ENCODE data around the gene VPS4A. TPM values are rescaled to one million over a fixed set of nuclear protein-coding genes. Genes with fewer than 3 reads are reported as not detected.

VPS4A gene
- total RNA-seq, 2 donors from 2014 or later: 28.6 to 37.8 TPM

DNA sequence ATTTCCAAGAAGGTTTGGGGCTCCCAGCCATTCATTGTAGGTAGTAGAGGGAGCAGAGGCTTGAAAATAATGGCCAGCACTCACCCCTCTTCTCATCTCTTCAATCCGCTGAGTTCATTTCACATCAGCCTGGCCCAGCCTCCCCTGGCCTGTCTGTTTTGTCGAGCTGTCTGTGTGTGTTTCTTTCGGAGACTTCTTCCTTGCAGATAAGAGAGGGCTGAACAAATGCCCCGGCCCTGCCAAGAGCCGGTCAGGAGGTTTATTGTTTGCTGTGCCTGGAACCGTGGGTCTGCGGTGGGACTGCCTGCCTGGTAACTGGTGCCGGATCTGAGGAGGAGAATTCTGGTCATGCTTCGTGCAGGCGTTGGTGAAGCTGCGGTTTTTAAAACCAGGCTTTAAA, 3.4 kb downstream of the VPS4A start:
- H3K27me3 Mint-ChIP-seq (ENCODE audit: insufficient read depth): no peaks in the 10 kb centered on the region
- peaks cover 46% of the 10 kb centered on the region for H3K36me3 ChIP-seq (ENCODE audit: control insufficient read depth, insufficient read depth, low read length)
- no peak for DNase-seq
- 92 to 96% methylated on average over 11 of the region's 11 CpGs for WGBS, 2 experiments (ENCODE audit: insufficient coverage in 1 of 2, insufficient read length in 1 of 2)
- H3K9me3 ChIP-seq (ENCODE audit: control insufficient read depth, low read length): no peaks in the 10 kb centered on the region
- no peak overlapping the region for H3K4me3 ChIP-seq (ENCODE audit: low read length)
- no peaks in the 10 kb centered on the region for H3K9me3 Mint-ChIP-seq
- no peak overlapping the region for H3K9ac ChIP-seq (ENCODE audit: extremely low read depth, low read length, poor library complexity, severe bottlenecking)
- peaks cover 5% of the 10 kb centered on the region for H3K4me1 Mint-ChIP-seq
- H3K27ac Mint-ChIP-seq: peak overlapping the region; percentile 61
- TF ChIP-seq, protein P1, sequence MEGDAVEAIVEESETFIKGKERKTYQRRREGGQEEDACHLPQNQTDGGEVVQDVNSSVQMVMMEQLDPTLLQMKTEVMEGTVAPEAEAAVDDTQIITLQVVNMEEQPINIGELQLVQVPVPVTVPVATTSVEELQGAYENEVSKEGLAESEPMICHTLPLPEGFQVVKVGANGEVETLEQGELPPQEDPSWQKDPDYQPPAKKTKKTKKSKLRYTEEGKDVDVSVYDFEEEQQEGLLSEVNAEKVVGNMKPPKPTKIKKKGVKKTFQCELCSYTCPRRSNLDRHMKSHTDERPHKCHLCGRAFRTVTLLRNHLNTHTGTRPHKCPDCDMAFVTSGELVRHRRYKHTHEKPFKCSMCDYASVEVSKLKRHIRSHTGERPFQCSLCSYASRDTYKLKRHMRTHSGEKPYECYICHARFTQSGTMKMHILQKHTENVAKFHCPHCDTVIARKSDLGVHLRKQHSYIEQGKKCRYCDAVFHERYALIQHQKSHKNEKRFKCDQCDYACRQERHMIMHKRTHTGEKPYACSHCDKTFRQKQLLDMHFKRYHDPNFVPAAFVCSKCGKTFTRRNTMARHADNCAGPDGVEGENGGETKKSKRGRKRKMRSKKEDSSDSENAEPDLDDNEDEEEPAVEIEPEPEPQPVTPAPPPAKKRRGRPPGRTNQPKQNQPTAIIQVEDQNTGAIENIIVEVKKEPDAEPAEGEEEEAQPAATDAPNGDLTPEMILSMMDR (conservative IDR thresholded peaks at IDR 0.05): no peak
- H3K4me3 Mint-ChIP-seq: no peak overlapping the region
- H3K4me1 ChIP-seq (ENCODE audit: control insufficient read depth, insufficient read depth, low read length): no peaks in the 10 kb centered on the region
- H3K27ac ChIP-seq (ENCODE audit: low read depth, low read length): no peak overlapping the region
- no peaks in the 10 kb centered on the region for H3K27me3 ChIP-seq (ENCODE audit: control insufficient read depth, insufficient read depth, low read length, poor library complexity, severe bottlenecking)
- peaks cover 36% of the 10 kb centered on the region for H3K36me3 Mint-ChIP-seq (ENCODE audit: low read depth)

DNA sequence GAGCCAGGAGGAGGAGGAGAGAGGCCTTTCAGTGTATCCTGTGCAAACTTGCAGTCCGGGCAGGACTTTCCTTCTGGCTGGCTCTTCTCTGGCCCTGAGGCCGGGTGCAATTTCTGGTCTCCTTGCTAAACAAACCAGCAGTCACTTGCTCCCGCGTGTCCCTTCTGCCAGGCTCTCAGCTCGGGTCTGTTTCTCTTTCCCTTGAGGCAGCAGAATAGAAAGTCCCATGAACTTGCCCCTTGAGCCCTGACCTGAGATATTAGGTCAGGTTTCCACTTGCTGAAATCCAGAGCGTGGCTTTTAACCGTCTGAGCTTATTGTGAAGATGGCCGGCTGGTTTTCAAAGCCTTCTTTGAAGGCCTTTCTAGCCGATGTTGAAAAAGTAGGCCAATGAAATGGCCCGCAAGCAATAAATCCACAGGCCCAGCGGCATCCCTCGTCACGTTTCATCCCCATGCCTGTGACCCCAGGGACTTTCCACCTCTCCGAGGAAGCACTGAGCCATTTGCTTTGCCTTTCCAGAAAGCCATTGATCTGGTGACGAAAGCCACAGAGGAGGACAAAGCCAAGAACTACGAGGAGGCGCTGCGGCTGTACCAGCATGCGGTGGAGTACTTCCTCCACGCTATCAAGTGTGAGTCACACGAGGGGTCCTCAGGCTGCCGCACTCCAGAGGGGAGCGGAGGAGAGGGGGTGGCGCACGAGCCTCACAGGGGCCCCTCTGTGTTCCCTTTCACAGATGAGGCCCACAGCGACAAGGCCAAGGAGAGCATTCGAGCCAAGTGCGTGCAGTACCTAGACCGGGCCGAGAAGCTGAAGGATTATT, 4.5 kb downstream of the VPS4A start:
- Mint-ChIP-seq H3K9me3 (no peaks in the 10 kb centered on the region), H3K27ac (no peak overlapping the region), H3K4me3 (no peak overlapping the region), H3K27me3 (ENCODE audit: insufficient read depth) (no peaks in the 10 kb centered on the region), H3K36me3 (ENCODE audit: low read depth) (peaks cover 43% of the 10 kb centered on the region), H3K4me1 (peaks cover 5% of the 10 kb centered on the region)
- H3K9me3 ChIP-seq (ENCODE audit: control insufficient read depth, low read length): no peaks in the 10 kb centered on the region
- TF ChIP-seq, protein P1 (conservative IDR thresholded peaks at IDR 0.05): no peak
- WGBS, 2 experiments (ENCODE audit: insufficient coverage in 1 of 2, insufficient read length in 1 of 2): 93 to 94% methylated on average over 28 to 30 of the region's 30 CpGs
- H3K27ac ChIP-seq (ENCODE audit: low read depth, low read length): no peak overlapping the region
- no peaks in the 10 kb centered on the region for H3K4me1 ChIP-seq (ENCODE audit: control insufficient read depth, insufficient read depth, low read length)
- no peak overlapping the region for H3K4me3 ChIP-seq (ENCODE audit: low read length)
- no peak for DNase-seq
- no peaks in the 10 kb centered on the region for H3K27me3 ChIP-seq (ENCODE audit: control insufficient read depth, insufficient read depth, low read length, poor library complexity, severe bottlenecking)
- H3K9ac ChIP-seq (ENCODE audit: extremely low read depth, low read length, poor library complexity, severe bottlenecking): no peak overlapping the region
- peaks cover 54% of the 10 kb centered on the region for H3K36me3 ChIP-seq (ENCODE audit: control insufficient read depth, insufficient read depth, low read length)

DNA sequence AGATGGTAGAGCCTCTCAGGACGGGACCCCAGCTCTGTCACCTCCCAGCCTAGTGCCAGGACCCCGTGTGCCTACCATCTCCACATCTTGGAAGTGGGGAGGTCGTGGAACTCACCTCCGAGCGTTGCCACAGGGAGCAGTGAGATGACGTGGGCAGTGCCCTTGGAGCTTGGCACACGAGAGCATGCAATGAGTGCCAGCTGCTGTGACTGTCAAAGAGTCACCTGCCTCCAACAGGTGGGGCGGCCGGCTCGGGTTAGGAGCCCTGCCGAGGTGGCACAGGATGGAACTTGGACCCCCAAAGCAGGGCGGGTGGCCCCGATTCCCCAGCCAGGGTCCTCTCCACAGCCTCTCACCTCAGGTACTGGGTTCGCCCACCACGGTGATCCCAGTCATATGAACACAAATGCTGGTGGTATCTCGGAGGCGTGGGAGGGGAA, 5.5 kb downstream of the VPS4A start:
- Mint-ChIP-seq H3K9me3 (no peaks in the 10 kb centered on the region), H3K4me1 (peaks cover 5% of the 10 kb centered on the region), H3K27ac (no peak overlapping the region), H3K27me3 (ENCODE audit: insufficient read depth) (no peaks in the 10 kb centered on the region), H3K4me3 (no peak overlapping the region), H3K36me3 (ENCODE audit: low read depth) (peaks cover 51% of the 10 kb centered on the region)
- H3K4me3 ChIP-seq (ENCODE audit: low read length): no peak overlapping the region
- no peak overlapping the region for H3K9ac ChIP-seq (ENCODE audit: extremely low read depth, low read length, poor library complexity, severe bottlenecking)
- WGBS, 2 experiments (ENCODE audit: insufficient coverage in 1 of 2, insufficient read length in 1 of 2): 96 to 100% methylated on average over 2 to 17 of the region's 17 CpGs
- H3K36me3 ChIP-seq (ENCODE audit: control insufficient read depth, insufficient read depth, low read length): peaks cover 62% of the 10 kb centered on the region
- DNase-seq: no peak
- no peaks in the 10 kb centered on the region for H3K4me1 ChIP-seq (ENCODE audit: control insufficient read depth, insufficient read depth, low read length)
- H3K9me3 ChIP-seq (ENCODE audit: control insufficient read depth, low read length): no peaks in the 10 kb centered on the region
- no peaks in the 10 kb centered on the region for H3K27me3 ChIP-seq (ENCODE audit: control insufficient read depth, insufficient read depth, low read length, poor library complexity, severe bottlenecking)
- TF ChIP-seq, protein P1 (conservative IDR thresholded peaks at IDR 0.05): no peak
- no peak overlapping the region for H3K27ac ChIP-seq (ENCODE audit: low read depth, low read length)

Data from endodermal cell (in vitro differentiated cells).